A549 treated with CORT108297 at 1 μM for 4 hours (cell line): ENCODE measurements around the gene ASPG. TPM values are rescaled to one million over a fixed set of nuclear protein-coding genes. Genes with fewer than 3 reads are reported as not detected.

Experiments used
- total RNA-seq: library from RNA; stranded (reverse); fragments of 200-300 nt; extraction: Qiagen RNA extraction; gene quantifications from 5 replicates; pipeline ENCODE4 v1.2.3, GENCODE V29; 2022

The ASPG gene
- 0.03 to 0.06 TPM (median 0.05 TPM) in 3 of 5 replicates, not detected in the others for total RNA-seq

DNA sequence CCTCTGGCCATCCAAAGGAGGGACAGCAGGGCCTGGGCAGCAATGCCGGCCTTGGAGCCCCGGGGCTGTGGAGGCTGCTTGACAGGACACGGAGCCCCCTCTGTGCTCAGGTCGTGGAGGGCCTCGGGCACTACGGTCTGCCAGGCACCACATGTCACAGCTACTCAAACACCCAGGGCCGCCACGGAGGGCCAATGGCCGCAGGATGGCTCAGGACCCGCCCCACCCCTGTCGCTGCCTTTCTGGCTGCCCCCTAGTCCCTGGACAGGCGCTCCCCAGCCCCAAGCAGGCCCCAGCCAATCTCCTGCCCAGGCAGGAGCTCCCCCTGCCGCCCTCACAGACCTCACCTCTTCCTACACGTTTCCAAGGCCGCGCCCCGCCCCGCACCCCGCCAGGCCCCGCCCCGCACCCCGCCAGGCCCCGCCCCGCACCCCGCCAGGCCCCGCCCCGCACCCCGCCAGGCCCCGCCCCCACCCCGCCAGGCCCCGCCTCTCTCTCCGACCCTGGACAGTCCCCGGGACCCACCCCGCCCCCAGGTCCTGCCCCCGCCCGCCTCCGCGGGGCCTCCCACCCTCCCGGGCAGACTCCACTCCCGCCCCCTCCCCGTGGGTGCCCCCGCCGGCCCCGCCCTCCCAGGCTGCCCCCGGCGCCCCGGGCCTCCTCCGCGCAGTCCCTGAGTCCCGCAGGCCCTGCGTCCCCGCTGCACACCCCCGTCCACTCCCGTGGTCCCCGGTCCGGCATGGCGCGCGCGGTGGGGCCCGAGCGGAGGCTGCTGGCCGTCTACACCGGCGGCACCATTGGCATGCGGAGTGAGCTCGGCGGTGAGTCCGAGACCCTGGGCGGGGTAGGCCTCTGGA, at the start of gene ASPG:
ASPG (plus strand) TSS at position 669 of the 857 bp plus-strand sequence; CDS start at position 740, 71 bp downstream.

GRCh38 chr14:104138098-104138717, 52.7 kb downstream of the ASPG start, which contains the start of gene KIF26A:
Gene KIF26A (plus strand): TSS chr14:104138587. CDS start chr14:104138723, 136 bp downstream.

Other genes with a start within 250 kb of the ASPG start
- gene PPP1R13B, start 238.1 kb upstream of the ASPG start, total RNA-seq = 5.0 to 5.9 TPM (median 5.3 TPM) in 5 replicates
- not detected in 5 replicates for gene TDRD9, start 157.2 kb upstream of the ASPG start, total RNA-seq
- gene RD3L, start 143.2 kb upstream of the ASPG start, total RNA-seq = not detected in 5 replicates
- gene KIF26A, start 52.9 kb downstream of the ASPG start, total RNA-seq = 1.9 to 4.4 TPM (median 3.7 TPM) in 5 replicates